ENCODE measurements around the gene CARMIL3.
A peak's percentile ranks its signal among the peaks of the same experiment; 100 is the strongest.

The CARMIL3 gene

GRCh38 chr14:24054646-24055045 lies 2.8 kb downstream of the CARMIL3 start:
- no peak overlapping the region for H3K4me3 ChIP-seq (replicated peaks in 1 of 2; ENCODE audit: low read depth in 2 of 2, low read length in 2 of 2)
- no peak for DNase-seq (ENCODE audit: low read depth in 2 of 2)
- no peak for TF ChIP-seq CTCF (IDR thresholded peaks at IDR 0.05; ENCODE audit: low read depth, low read length)

GRCh38 chr14:24055971-24056799 lies 4.4 kb downstream of the CARMIL3 start:
- no peak for DNase-seq (ENCODE audit: low read depth in 2 of 2)
- no peak overlapping the region for H3K4me3 ChIP-seq (replicated peaks in 1 of 2; ENCODE audit: low read depth in 2 of 2, low read length in 2 of 2)
- TF ChIP-seq CTCF (IDR thresholded peaks at IDR 0.05; ENCODE audit: low read depth, low read length), result no peak

- no peak overlapping the region for H3K4me3 ChIP-seq (replicated peaks in 1 of 2; ENCODE audit: low read depth in 2 of 2, low read length in 2 of 2)
- no peak for DNase-seq (ENCODE audit: low read depth in 2 of 2)
- TF ChIP-seq CTCF (IDR thresholded peaks at IDR 0.05; ENCODE audit: low read depth, low read length), result no peak
Measured at GRCh38 chr14:24056800-24057184, 5.0 kb downstream of the CARMIL3 start.

- TF ChIP-seq CTCF (IDR thresholded peaks at IDR 0.05; ENCODE audit: low read depth, low read length), result no peak
- H3K4me3 ChIP-seq (replicated peaks in 1 of 2; ENCODE audit: low read depth in 2 of 2, low read length in 2 of 2), result no peak overlapping the region
Measured at GRCh38 chr14:24057271-24057670, 5.5 kb downstream of the CARMIL3 start.

GRCh38 chr14:24057867-24058259 lies 6.1 kb downstream of the CARMIL3 start:
- no peak for TF ChIP-seq CTCF (IDR thresholded peaks at IDR 0.05; ENCODE audit: low read depth, low read length)

More at GRCh38 chr14:24057271-24057670, 5.5 kb downstream of the CARMIL3 start:
- DNase-seq (ENCODE audit: low read depth in 2 of 2), result no peak

GRCh38 chr14:24058260-24058950 lies 6.6 kb downstream of the CARMIL3 start:
- no peak overlapping the region for H3K4me3 ChIP-seq (replicated peaks in 1 of 2; ENCODE audit: low read depth in 2 of 2, low read length in 2 of 2)
- DNase-seq (ENCODE audit: low read depth in 2 of 2), result peak; percentile 86
- TF ChIP-seq CTCF (IDR thresholded peaks at IDR 0.05; ENCODE audit: low read depth, low read length), result peak; percentile 89

More at GRCh38 chr14:24057867-24058259, 6.1 kb downstream of the CARMIL3 start:
- H3K4me3 ChIP-seq (replicated peaks in 1 of 2; ENCODE audit: low read depth in 2 of 2, low read length in 2 of 2), result no peak overlapping the region
- DNase-seq (ENCODE audit: low read depth in 2 of 2), result no peak

Measured in cardiac fibroblast (primary cell).